Memory B cell (primary cell): ENCODE data around the gene ADRB2.

Experiments used
- ATAC-seq: fragments of 150-1000 bp; cut with Tn5 transposase; 2 replicates; pipeline ENCODE4 v1.10.0; 2021; ENCODE audit warnings: low read depth, mild to moderate bottlenecking, moderate library complexity
- DNase-seq, 2 donors: peaks; one replicate each; pipeline ENCODE4 v3.0.0; 2022; ENCODE audit warnings: low spot score in 2 of 2
- H3K27ac Mint-ChIP-seq: one replicate; pipeline ENCODE4 v1.8.0; 2022; ENCODE audit warnings: mild to moderate bottlenecking, moderate library complexity, mixed read lengths
- H3K27me3 Mint-ChIP-seq: one replicate; pipeline ENCODE4 v1.8.0; 2022; ENCODE audit warnings: mixed read lengths
- H3K36me3 Mint-ChIP-seq: one replicate; pipeline ENCODE4 v1.8.0; 2022; ENCODE audit warnings: mild to moderate bottlenecking, mixed read lengths
- H3K4me1 Mint-ChIP-seq: one replicate; pipeline ENCODE4 v1.8.0; 2022; ENCODE audit warnings: mixed read lengths
- H3K4me3 Mint-ChIP-seq: one replicate; pipeline ENCODE4 v1.8.0; 2022; ENCODE audit warnings: mild to moderate bottlenecking, moderate library complexity, mixed read lengths
- H3K9me3 Mint-ChIP-seq: one replicate; pipeline ENCODE4 v1.8.0; 2022; ENCODE audit warnings: mixed read lengths

The ADRB2 gene

GRCh38 chr5:148829734-148830133, 3.3 kb downstream of the ADRB2 start:
- Mint-ChIP-seq H3K9me3 (no peaks in the 10 kb centered on the region), H3K27me3 (no peaks in the 10 kb centered on the region), H3K4me3 (peak overlapping the region; percentile 92), H3K4me1 (peaks cover 73% of the 10 kb centered on the region), H3K36me3 (no peaks in the 10 kb centered on the region), H3K27ac (peak overlapping the region; percentile 96)
- DNase-seq: no peak
- ATAC-seq: no peak

DNA sequence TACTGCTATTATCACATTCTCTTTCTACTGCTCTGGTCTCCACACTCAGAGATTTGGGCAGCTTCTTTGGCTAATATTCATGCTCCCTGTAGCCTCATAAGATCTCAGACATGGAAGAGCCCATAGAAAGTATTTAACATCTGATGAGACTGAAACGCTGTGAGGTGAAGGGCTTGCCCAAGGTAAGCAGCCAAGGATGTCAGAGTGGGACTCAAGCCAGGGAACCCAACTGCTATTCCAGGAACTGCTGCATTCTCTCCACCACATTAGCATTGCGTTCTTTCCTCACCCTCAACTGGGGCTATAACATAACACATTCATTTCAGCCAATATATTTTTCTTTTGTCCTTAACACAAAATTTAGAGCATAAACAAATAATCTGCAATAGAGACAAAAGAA, 3.8 kb downstream of the ADRB2 start:
- H3K9me3 Mint-ChIP-seq: no peaks in the 10 kb centered on the region
- peaks cover 77% of the 10 kb centered on the region for H3K4me1 Mint-ChIP-seq
- no peaks in the 10 kb centered on the region for H3K36me3 Mint-ChIP-seq
- H3K27ac Mint-ChIP-seq: peak overlapping the region; percentile 96
- H3K4me3 Mint-ChIP-seq: peak overlapping the region; percentile 92
- DNase-seq (no peak), ATAC-seq (no peak)
- no peaks in the 10 kb centered on the region for H3K27me3 Mint-ChIP-seq

DNA sequence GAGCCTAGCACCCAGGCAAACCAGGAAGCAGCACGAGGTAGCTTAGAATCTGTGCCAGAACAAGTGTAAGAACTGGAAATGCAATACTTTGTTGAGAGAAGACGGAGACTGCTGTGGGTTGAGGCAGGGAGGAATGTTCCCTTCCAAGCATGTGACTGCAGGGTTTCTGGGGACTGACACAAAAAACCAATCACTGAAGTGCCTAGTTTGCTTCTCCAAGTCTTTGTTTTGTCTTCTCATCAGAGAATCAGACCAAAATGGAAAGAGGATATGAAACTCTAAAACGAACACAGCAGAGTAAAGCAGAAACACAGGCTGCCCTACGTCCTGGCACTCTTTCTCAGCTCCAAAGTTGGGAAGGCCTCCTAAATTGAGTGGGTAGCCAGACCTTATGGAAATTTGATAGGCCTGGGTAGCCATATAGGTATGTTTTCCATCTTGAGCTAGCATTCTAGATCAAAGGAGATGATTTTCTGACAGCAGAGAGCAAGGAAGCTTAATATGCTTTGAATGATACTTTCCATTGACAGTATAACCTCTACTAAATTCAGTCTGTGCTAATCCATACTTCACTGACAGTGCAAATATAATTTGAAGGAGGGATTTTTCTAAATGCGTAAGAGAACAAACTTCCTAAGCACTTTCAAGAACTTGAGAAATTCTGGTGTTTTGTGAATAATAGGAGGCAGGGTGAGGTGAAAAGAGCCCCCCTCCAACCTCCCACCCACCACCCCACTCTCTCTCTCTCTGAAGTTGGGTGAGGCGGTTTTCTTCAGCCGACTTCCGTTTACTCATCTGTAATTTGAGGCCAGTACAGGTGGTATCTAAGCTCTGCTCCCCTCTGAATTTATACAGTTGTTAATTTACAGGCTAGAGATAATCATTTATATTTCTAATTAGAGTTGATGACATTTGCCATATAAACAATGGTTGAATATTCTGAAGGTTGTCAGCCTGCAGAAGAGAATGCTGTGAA, 5.5 kb downstream of the ADRB2 start:
- no peaks in the 10 kb centered on the region for H3K36me3 Mint-ChIP-seq
- DNase-seq (no peak), ATAC-seq (peak; percentile 78)
- H3K4me1 Mint-ChIP-seq: peaks cover 83% of the 10 kb centered on the region
- H3K27me3 Mint-ChIP-seq: no peaks in the 10 kb centered on the region
- H3K4me3 Mint-ChIP-seq: peak overlapping the region; percentile 92
- H3K27ac Mint-ChIP-seq: peak overlapping the region; percentile 96
- H3K9me3 Mint-ChIP-seq: no peaks in the 10 kb centered on the region

- Mint-ChIP-seq H3K4me1 (peaks cover 83% of the 10 kb centered on the region), H3K9me3 (no peaks in the 10 kb centered on the region), H3K4me3 (peak overlapping the region; percentile 66), H3K27ac (peak overlapping the region; percentile 96), H3K36me3 (peaks cover 2% of the 10 kb centered on the region), H3K27me3 (no peaks in the 10 kb centered on the region)
- ATAC-seq: no peak
- DNase-seq: no peak
Measured at GRCh38 chr5:148833122-148833521, 6.7 kb downstream of the ADRB2 start.

DNA sequence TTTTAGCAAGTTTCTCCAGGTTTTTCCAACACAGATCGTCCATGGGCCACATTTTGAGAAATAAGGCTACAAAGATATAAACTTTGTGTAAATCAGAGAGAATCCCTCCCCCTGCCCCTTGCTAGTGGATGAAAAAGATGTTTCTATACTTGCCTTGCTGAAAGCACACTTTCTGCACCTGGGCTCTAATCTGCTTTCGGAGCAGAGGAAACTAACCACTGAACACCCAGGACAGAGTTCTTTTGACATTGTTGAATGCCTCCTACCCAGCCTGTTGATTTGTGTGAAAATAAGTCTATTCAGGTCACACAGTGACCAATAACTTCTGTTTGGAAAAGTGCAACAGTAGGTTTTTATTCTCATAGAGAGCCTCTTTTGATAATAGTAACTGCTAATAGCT, 7.5 kb downstream of the ADRB2 start:
- Mint-ChIP-seq H3K36me3 (peaks cover 2% of the 10 kb centered on the region), H3K27me3 (no peaks in the 10 kb centered on the region), H3K4me1 (peaks cover 80% of the 10 kb centered on the region), H3K9me3 (no peaks in the 10 kb centered on the region), H3K4me3 (peak overlapping the region; percentile 64), H3K27ac (peak overlapping the region; percentile 90)
- no peak for ATAC-seq
- DNase-seq: no peak

- Mint-ChIP-seq H3K9me3 (no peaks in the 10 kb centered on the region), H3K36me3 (peaks cover 2% of the 10 kb centered on the region), H3K4me1 (peaks cover 76% of the 10 kb centered on the region), H3K27ac (peak overlapping the region; percentile 90), H3K27me3 (no peaks in the 10 kb centered on the region), H3K4me3 (peak overlapping the region; percentile 64)
- DNase-seq (no peak), ATAC-seq (peak; percentile 7)
Measured at GRCh38 chr5:148834689-148835088, 8.3 kb downstream of the ADRB2 start.

- ATAC-seq: peak; percentile 58
Measured at GRCh38 chr5:148836272-148837250, 10.2 kb downstream of the ADRB2 start.

GRCh38 chr5:148837383-148837782, 11.0 kb downstream of the ADRB2 start:
- Mint-ChIP-seq H3K4me3 (peak overlapping the region; percentile 43), H3K4me1 (peaks cover 62% of the 10 kb centered on the region)

More at GRCh38 chr5:148836272-148837250, 10.2 kb downstream of the ADRB2 start:
- Mint-ChIP-seq H3K36me3 (peaks cover 7% of the 10 kb centered on the region), H3K9me3 (no peaks in the 10 kb centered on the region), H3K4me3 (peak overlapping the region; percentile 43), H3K27ac (peak overlapping the region; percentile 90), H3K4me1 (peaks cover 66% of the 10 kb centered on the region), H3K27me3 (no peaks in the 10 kb centered on the region)
- DNase-seq: no peak

DNA sequence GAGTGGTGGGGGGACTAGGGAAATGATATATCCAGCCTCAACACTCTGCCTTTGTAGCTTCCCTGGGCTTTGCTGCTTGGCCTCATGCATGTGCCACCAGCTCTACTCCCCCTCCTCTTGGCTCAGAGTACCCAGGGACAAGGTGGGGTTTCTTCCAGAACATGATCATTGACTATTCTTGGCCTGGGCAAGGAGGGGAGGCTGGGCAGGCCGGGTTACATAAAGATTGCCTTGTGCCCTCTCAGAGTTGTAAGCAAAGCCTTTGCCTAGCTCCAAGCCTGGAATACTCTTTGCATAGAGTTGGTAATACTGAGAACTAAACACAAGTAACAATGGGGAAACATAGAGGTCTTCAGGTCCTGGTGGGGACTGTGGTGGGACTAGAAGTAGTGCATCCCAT, 11.9 kb downstream of the ADRB2 start:
- H3K9me3 Mint-ChIP-seq: no peaks in the 10 kb centered on the region
- H3K36me3 Mint-ChIP-seq: peaks cover 7% of the 10 kb centered on the region
- no peak overlapping the region for H3K27ac Mint-ChIP-seq
- peaks cover 55% of the 10 kb centered on the region for H3K4me1 Mint-ChIP-seq
- H3K27me3 Mint-ChIP-seq: no peaks in the 10 kb centered on the region
- no peak for ATAC-seq
- DNase-seq: no peak
- H3K4me3 Mint-ChIP-seq: no peak overlapping the region

More at GRCh38 chr5:148837383-148837782, 11.0 kb downstream of the ADRB2 start:
- no peaks in the 10 kb centered on the region for H3K27me3 Mint-ChIP-seq
- H3K36me3 Mint-ChIP-seq: peaks cover 7% of the 10 kb centered on the region
- no peak for DNase-seq
- ATAC-seq: no peak
- peak overlapping the region; percentile 90 for H3K27ac Mint-ChIP-seq
- H3K9me3 Mint-ChIP-seq: no peaks in the 10 kb centered on the region

DNA sequence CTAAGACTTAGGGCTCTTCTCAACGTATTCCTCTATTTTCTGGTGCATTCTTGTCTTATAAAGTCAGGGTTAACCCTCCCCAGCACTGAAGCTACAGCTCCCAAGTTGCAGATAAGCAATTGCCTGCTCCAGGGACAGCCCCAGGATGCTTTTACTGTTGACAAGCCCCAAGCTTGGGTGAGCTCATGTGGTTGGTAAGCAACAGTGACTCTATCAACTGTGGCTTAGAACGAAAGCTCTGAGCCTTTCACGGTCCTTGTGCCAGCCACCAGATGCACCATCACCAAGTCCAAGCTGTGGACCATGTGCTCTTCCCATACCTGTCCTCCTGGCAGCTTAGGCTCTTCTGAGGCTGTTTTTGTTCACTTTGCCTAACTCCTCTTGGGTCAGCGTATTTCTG, 13.5 kb downstream of the ADRB2 start:
- Mint-ChIP-seq H3K27ac (no peak overlapping the region), H3K4me3 (no peak overlapping the region), H3K27me3 (peaks cover under 1% of the 10 kb centered on the region), H3K4me1 (peaks cover 52% of the 10 kb centered on the region), H3K9me3 (no peaks in the 10 kb centered on the region), H3K36me3 (peaks cover 11% of the 10 kb centered on the region)
- DNase-seq: no peak
- no peak for ATAC-seq

GRCh38 chr5:148840531-148840930, 14.1 kb downstream of the ADRB2 start:
- ATAC-seq (no peak), DNase-seq (no peak)
- peaks cover 50% of the 10 kb centered on the region for H3K4me1 Mint-ChIP-seq
- no peaks in the 10 kb centered on the region for H3K9me3 Mint-ChIP-seq
- H3K27ac Mint-ChIP-seq: no peak overlapping the region
- peaks cover 13% of the 10 kb centered on the region for H3K36me3 Mint-ChIP-seq
- H3K27me3 Mint-ChIP-seq: peaks cover 1% of the 10 kb centered on the region
- H3K4me3 Mint-ChIP-seq: no peak overlapping the region

DNA sequence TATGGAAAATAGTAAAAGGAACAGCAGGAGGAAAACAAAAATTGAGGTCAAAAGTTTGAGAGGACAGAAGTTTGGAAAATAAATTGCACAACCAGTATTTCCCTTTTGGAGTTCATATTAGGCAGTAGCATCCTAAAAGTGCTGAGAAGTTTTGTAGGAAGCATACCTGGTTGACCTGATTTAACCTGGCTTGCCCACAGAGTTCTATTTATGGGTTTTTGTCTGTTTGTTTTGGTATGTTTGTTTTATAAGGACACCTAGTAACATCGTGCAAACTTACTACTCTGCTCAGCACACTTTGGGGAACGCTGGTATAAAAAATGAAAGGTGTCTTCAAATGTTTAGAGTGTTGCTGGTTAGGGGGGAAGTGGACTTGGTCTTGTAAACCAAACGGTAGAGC, 15.1 kb downstream of the ADRB2 start:
- no peaks in the 10 kb centered on the region for H3K9me3 Mint-ChIP-seq
- H3K27ac Mint-ChIP-seq: no peak overlapping the region
- H3K4me3 Mint-ChIP-seq: no peak overlapping the region

GRCh38 chr5:148842161-148842560, 15.8 kb downstream of the ADRB2 start:
- peaks cover 18% of the 10 kb centered on the region for H3K36me3 Mint-ChIP-seq
- H3K4me1 Mint-ChIP-seq: peaks cover 34% of the 10 kb centered on the region
- H3K4me3 Mint-ChIP-seq: no peak overlapping the region
- peaks cover 1% of the 10 kb centered on the region for H3K27me3 Mint-ChIP-seq
- no peaks in the 10 kb centered on the region for H3K9me3 Mint-ChIP-seq
- no peak for DNase-seq
- H3K27ac Mint-ChIP-seq: no peak overlapping the region
- ATAC-seq: no peak

More for the DNA sequence above, 15.1 kb downstream of the ADRB2 start:
- Mint-ChIP-seq H3K4me1 (peaks cover 41% of the 10 kb centered on the region), H3K36me3 (peaks cover 18% of the 10 kb centered on the region), H3K27me3 (peaks cover 1% of the 10 kb centered on the region)
- no peak for ATAC-seq
- DNase-seq: no peak
